GM23338 (cell line): Measurements from ENCODE around the gene GNB4. TPM values are rescaled to one million over a fixed set of nuclear protein-coding genes. Genes with fewer than 3 reads are reported as not detected.

Source experiments
- ATAC-seq: fragments of 200-7000 bp; cut with Tn5 transposase; 3 replicates; pipeline ENCODE4 v1.9.1; 2020
- DNase-seq: peaks from one replicate; pipeline ENCODE4 v3.0.0-alpha.2; 2015; ENCODE audit warnings: low spot score
- H2AFZ ChIP-seq: fragments of 200-600 bp; sonication (generic); 2 replicates; pipeline ENCODE4 v1.8.0; 2016; ENCODE audit warnings: antibody characterized with exemption, mild to moderate bottlenecking, moderate library complexity
- H3F3A ChIP-seq: fragments of 200-600 bp; sonication (generic); replicated peaks from 2 replicates; pipeline ENCODE4 v1.8.0; 2017; ENCODE audit warnings: antibody characterized with exemption, mixed run types, low read depth
- H3K27ac ChIP-seq: fragments of 200-600 bp; sonication (generic); 2 replicates; pipeline ENCODE4 v1.6.1; 2016; ENCODE audit warnings: low read depth
- H3K27me3 ChIP-seq: fragments of 200-600 bp; sonication (generic); 2 replicates; pipeline ENCODE4 v1.8.0; 2016; ENCODE audit warnings: mild to moderate bottlenecking, mixed run types, moderate library complexity; ENCODE audit not compliant: insufficient read depth
- H3K36me3 ChIP-seq: fragments of 200-600 bp; sonication (generic); 2 replicates; pipeline ENCODE4 v1.8.0; 2016; ENCODE audit warnings: mild to moderate bottlenecking; ENCODE audit not compliant: insufficient read depth
- H3K4me1 ChIP-seq: fragments of 200-600 bp; sonication (generic); 2 replicates; pipeline ENCODE4 v1.8.0; 2016; ENCODE audit warnings: mild to moderate bottlenecking, moderate library complexity; ENCODE audit not compliant: insufficient read depth
- H3K4me2 ChIP-seq: fragments of 200-600 bp; sonication (generic); 2 replicates; pipeline ENCODE4 v1.7.1; 2017; ENCODE audit warnings: mixed run types
- H3K4me3 ChIP-seq: fragments of 200-600 bp; sonication (generic); 2 replicates; pipeline ENCODE4 v1.6.1; 2016; ENCODE audit warnings: mixed run types
- H3K79me2 ChIP-seq: fragments of 200-600 bp; sonication (generic); replicated peaks from 2 replicates; pipeline ENCODE4 v1.8.0; 2017; ENCODE audit warnings: mild to moderate bottlenecking; ENCODE audit not compliant: insufficient read depth
- H3K9me2 ChIP-seq: fragments of 200-600 bp; sonication (generic); 2 replicates; pipeline ENCODE4 v1.8.0; 2017; ENCODE audit not compliant: insufficient read depth
- H4K20me1 ChIP-seq: fragments of 200-600 bp; sonication (generic); replicated peaks from 2 replicates; pipeline ENCODE4 v1.8.0; 2017; ENCODE audit warnings: mild to moderate bottlenecking; ENCODE audit not compliant: insufficient read depth
- H3K27ac Mint-ChIP-seq: 2 replicates; pipeline ENCODE4 v1.8.0; 2020; ENCODE audit warnings: inconsistent platforms, mild to moderate bottlenecking, moderate library complexity, mixed read lengths
- H3K27me3 Mint-ChIP-seq: 3 replicates; pipeline ENCODE4 v1.8.0; 2022; ENCODE audit warnings: low read depth, mild to moderate bottlenecking, moderate library complexity, mixed read lengths, inconsistent platforms; ENCODE audit not compliant: insufficient read depth, poor library complexity
- H3K36me3 Mint-ChIP-seq: 3 replicates; pipeline ENCODE4 v1.8.0; 2021; ENCODE audit warnings: low read depth, mild to moderate bottlenecking, inconsistent platforms, moderate library complexity, mixed read lengths
- H3K4me1 Mint-ChIP-seq: 3 replicates; pipeline ENCODE4 v1.8.0; 2020; ENCODE audit warnings: mild to moderate bottlenecking, inconsistent platforms, mixed read lengths
- H3K4me3 Mint-ChIP-seq: 3 replicates; pipeline ENCODE4 v1.8.0; 2021; ENCODE audit warnings: moderate library complexity, mild to moderate bottlenecking, inconsistent platforms, mixed read lengths
- H3K9me3 Mint-ChIP-seq: 3 replicates; pipeline ENCODE4 v1.8.0; 2020; ENCODE audit warnings: moderate library complexity, mild to moderate bottlenecking, inconsistent platforms, mixed read lengths
- CTCF ChIP-seq, 2 experiments: fragments of 200-600 bp in 1 of 2; sonication (generic) in 1 of 2; conservative IDR thresholded peaks; 2 replicates each; pipeline versions ENCODE4 v1.5.1 to v1.6.1; 2016 to 2017; ENCODE audit warnings: antibody characterized with exemption in 2 of 2, low read depth in 2 of 2, mild to moderate bottlenecking in 2 of 2, moderate library complexity in 1 of 2
- JUNB ChIP-seq: IDR thresholded peaks from one replicate; pipeline ENCODE4 v1.6.1; 2016; ENCODE audit warnings: antibody characterized with exemption; ENCODE audit not compliant: unreplicated experiment
- REST ChIP-seq: IDR thresholded peaks from one replicate; pipeline ENCODE4 v1.6.1; 2018; ENCODE audit warnings: antibody characterized with exemption; ENCODE audit not compliant: unreplicated experiment
- ZNF462 ChIP-seq: fragments of 250-450 bp; sonication (Bioruptor Pico); IDR thresholded peaks from 2 replicates; pipeline ENCODE4 v1.5.0; 2020; ENCODE audit warnings: mild to moderate bottlenecking, moderate library complexity
- polyA plus RNA-seq: library from polyadenylated mRNA; unstranded; fragments of >200 nt; fragmentation: Nextera tagmentation; extraction: Ambion mirVana; gene quantifications from 2 replicates; pipeline ENCODE4 v1.2.1, GENCODE V29; 2016
- total RNA-seq: library from RNA; depleted of rRNA; stranded (reverse); fragments of >200 nt; shearing (Covaris generic); gene quantifications from 2 replicates; pipeline ENCODE4 v1.2.3, GENCODE V29; 2014

The GNB4 gene
- total and polyA plus RNA-seq, 2 experiments from 2014 or later = 11.3 to 28.4 TPM

- H3K27me3 ChIP-seq = no peaks in the 10 kb centered on the region
- H3K4me3 Mint-ChIP-seq = no peak overlapping the region
- DNase-seq (peak; percentile 45), ATAC-seq (peak; percentile 91)
- no peaks in the 10 kb centered on the region for H3K79me2 ChIP-seq
- H3K4me1 ChIP-seq = no peaks in the 10 kb centered on the region
- H3K27ac Mint-ChIP-seq = no peak overlapping the region
- no peaks in the 10 kb centered on the region for H4K20me1 ChIP-seq
- H3K27ac ChIP-seq = no peak overlapping the region
- H3K4me3 ChIP-seq = no peak overlapping the region
- H3K4me2 ChIP-seq = no peak overlapping the region
- no peaks in the 10 kb centered on the region for H3K27me3 Mint-ChIP-seq
- H3K9me3 Mint-ChIP-seq = peaks cover 2% of the 10 kb centered on the region; the same call in 2 of the 3 replicates
- no peaks in the 10 kb centered on the region for H3F3A ChIP-seq
- H2AFZ ChIP-seq = no peak overlapping the region
- peaks cover 3% of the 10 kb centered on the region; the same call in 1 of the 3 replicates for H3K36me3 Mint-ChIP-seq
- H3K36me3 ChIP-seq = no peaks in the 10 kb centered on the region; the same call in 1 of the 2 replicates
- no peaks in the 10 kb centered on the region for H3K4me1 Mint-ChIP-seq
- H3K9me2 ChIP-seq = no peaks in the 10 kb centered on the region
- TF ChIP-seq CTCF (conservative IDR thresholded peaks at IDR 0.05; ENCODE audit: low read depth in 2 of 2) = peak in 1 of 2 experiments; percentile 12; a peak in 1 of 4 replicates
- TF ChIP-seq JUNB = no peak
- TF ChIP-seq ZNF462 (CRISPR knock-in tag) = no peak
These were observed 24.9 kb upstream of the GNB4 start for GRCh38 chr3:179476215-179476614.

- Mint-ChIP-seq H3K4me1 (no peaks in the 10 kb centered on the region), H3K27me3 (no peaks in the 10 kb centered on the region), H3K9me3 (no peaks in the 10 kb centered on the region), H3K27ac (no peak overlapping the region), H3K4me3 (no peak overlapping the region), H3K36me3 (peaks cover 3% of the 10 kb centered on the region; the same call in 1 of the 3 replicates)
- H3K4me3 ChIP-seq = no peak overlapping the region
- H3K27ac ChIP-seq = no peak overlapping the region
- H3K79me2 ChIP-seq = no peaks in the 10 kb centered on the region
- H3K9me2 ChIP-seq = no peaks in the 10 kb centered on the region
- 0 out of 2 replicates have a peak overlapping the region, but pooled peaks have one; percentile 32 for H2AFZ ChIP-seq
- no peaks in the 10 kb centered on the region for H3F3A ChIP-seq
- no peaks in the 10 kb centered on the region for H4K20me1 ChIP-seq
- TF ChIP-seq JUNB (no peak), REST (no peak)
- no peaks in the 10 kb centered on the region; the same call in 1 of the 2 replicates for H3K36me3 ChIP-seq
- H3K4me2 ChIP-seq = no peak overlapping the region
- H3K27me3 ChIP-seq = no peaks in the 10 kb centered on the region
- DNase-seq (no peak), ATAC-seq (no peak)
- H3K4me1 ChIP-seq = no peaks in the 10 kb centered on the region
These were observed 23.2 kb upstream of the GNB4 start for GRCh38 chr3:179474480-179474879.
